NCI-H2107 (cell line): Measurements from ENCODE around the gene STRC.
"Not testable (repeated sequence)": the region's sequence is repeated elsewhere in the genome, so short reads cannot be mapped to it uniquely, and the experiment has no call there.

ENCODE experiments used
- DNase-seq: peaks from one replicate; lab custom pipeline; 2025; lab: John Stamatoyannopoulos, UW

STRC gene

GRCh38 chr15:43618700-43619099 is at the start of gene STRC:
TSS of gene STRC (minus strand) at chr15:43618800. CDS start at chr15:43618722, 78 bp downstream.
- DNase-seq, result not testable (repeated sequence)

DNA sequence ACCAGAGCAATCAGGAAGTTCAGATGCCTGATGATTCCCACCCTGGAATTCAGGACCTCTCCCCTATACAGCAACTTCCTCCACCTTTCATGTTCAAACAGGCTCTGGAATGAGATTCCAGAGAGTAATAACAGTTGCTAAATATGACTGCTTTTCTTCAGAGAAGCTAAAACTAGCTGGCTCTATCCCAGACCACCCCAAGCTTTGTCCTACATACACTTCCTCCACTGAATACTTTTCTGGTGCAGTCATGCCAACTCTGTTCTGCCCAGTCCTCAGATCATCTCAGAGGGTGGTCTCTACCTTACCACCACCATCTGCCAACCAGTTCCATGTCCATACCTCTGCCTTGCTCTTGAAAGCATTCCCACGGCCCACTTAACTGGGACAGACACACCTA is 47.6 kb upstream of the STRC start:
- not testable (repeated sequence) for DNase-seq

- not testable (repeated sequence) for DNase-seq
Observed at GRCh38 chr15:43663333-43663732, 44.7 kb upstream of the STRC start.

GRCh38 chr15:43662293-43662692 is 43.7 kb upstream of the STRC start:
- DNase-seq, result not testable (repeated sequence)

GRCh38 chr15:43659727-43660126 is 41.1 kb upstream of the STRC start:
- DNase-seq, result not testable (repeated sequence)

- not testable (repeated sequence) for DNase-seq
Observed at GRCh38 chr15:43649430-43649926, 30.9 kb upstream of the STRC start.

DNA sequence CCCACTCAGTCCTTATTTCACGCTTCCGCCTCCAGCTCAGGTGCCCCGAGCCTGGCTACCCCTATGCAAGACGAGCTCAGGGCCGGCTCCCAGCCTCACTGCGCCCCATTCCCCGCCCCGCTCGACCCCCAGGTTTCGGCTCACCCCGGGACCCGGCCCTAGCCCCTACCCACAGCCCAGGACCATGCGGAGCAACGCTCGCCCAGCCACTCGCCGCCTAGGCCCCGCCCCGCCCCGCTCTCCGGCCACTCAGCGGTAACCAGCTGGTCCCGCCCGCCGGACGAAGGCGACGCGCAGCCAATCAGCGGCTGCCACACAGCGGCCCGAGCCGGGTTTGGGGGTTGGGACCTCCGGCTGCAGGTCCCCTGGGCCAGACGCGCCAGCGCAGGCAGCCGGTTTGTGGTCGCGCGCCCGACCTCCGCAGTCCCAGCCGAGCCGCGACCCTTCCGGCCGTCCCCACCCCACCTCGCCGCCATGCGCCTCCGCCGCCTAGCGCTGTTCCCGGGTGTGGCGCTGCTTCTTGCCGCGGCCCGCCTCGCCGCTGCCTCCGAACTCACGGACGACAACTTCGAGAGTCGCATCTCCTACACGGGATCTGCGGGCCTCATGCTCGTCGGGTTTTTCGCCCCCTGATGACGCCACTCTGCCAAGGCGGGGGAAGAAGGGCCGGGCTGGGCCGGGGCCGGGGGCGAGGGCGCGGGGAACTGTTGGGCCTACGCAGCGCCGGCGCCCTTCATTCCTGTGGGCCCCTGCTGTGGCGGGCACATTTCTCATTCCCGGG is 30.2 kb upstream of the STRC start, which contains the start of gene CATSPER2:
Gene CATSPER2, minus strand, starts transcription at position 196 of the 781 bp plus-strand sequence. CDS start 783 bp downstream, outside the sequence.
- DNase-seq, result no peak

DNA sequence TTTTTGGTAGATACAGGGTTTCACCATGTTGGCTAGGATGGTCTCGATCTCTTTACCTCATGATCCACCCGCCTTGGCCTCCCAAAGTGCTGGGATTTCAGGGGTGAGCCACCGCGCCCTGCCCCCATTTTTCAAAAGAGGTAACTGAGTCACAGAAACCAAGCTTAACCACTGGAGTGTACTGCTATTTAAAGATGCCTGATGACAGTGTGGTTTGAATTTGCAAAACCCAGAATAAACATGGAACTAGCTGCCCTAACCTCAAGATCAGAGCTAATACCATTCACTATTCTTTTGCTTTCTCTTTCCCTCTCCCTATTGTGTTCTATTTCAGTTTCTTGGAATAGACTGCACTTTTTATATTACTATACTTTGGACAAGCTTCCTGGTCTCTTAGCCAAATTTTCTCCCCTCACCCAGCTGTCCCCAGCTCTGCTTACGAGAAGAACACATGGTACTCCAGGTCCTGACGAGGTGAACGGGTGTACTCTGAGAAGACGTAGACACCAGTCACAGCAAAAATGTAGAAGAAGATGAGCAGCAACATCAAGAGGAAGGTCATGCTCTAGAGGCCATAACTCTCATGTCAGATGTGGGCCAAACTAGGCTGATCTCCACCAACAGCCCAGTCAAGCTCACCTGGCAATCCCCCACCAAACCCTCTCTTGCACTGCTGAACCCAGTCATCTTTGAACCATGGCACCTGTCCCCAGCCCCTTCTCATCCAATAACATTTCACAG is 20.0 kb upstream of the STRC start:
- not testable (repeated sequence) for DNase-seq

DNA sequence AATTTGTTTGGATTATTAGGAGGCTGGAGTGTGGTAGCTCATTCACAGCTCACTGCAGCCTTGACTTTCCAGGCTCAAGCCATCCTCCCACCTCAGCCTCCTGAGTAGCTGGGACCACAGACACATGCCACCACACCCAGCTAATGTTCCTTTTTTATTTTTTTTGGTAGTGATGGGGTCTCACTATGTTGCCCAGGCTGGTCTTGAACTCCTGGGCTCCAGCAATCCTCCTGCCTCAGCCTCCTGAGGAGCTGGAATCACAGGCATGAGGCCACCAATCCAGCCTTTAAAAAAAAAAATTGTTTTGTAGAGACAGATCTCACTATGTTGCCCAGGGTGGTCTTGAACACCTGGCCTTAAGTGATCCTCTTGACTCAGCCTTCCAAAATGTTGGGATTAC is 8.3 kb upstream of the STRC start:
- not testable (repeated sequence) for DNase-seq

DNA sequence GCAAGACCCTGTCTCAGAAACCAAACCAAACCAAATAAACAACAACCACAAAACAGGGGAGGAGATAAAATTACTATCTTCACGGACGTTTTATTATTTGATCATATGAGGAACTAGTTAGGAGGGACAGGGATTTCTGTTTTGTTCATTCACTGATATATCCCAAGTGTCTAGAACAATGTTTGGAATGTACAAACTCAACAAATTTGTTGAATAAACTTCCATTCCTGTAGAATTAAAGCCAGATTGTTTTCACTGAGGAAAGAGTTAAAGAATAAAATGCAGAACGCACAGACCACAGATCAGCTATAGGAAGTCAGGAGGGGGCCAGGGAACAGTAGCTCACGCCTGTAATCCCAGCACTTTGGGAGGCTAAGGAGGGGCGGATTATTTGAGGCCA is 6.5 kb upstream of the STRC start:
- no peak for DNase-seq

DNA sequence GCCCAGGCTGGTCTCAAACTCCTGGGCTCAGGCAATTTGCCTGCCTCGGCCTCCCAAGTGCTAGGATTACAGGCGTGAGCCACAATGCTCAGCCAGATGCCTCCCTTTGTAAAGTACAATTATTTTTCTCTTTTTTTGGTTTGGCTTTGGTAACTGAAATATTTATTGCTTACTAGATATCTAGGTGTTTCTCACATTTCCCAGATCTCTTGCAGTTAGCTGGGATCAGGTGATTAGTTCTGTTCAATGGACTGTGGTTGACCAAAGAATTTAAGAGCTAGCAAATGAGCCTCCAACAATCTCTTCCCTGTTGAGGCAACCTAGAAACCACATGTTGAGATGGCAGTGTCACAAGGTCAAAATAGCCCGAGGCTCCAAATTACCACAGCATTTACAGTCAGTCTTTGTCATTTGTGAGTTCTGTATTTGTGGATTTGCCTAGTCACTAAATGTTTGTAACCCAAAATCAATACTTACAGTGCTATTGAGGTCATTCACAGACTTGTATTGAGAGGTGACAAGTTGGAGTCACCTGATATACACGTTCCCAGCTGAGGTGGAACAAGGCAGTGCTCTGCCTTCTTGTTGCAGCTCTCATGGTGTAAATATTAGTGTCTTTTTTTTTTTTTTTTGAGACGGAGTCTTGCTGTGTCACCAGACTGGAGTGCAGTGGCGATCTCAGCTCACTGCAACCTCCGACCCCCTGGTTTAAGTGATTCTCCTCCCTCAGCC is 3.6 kb upstream of the STRC start:
- DNase-seq, result not testable (repeated sequence)

- not testable (repeated sequence) for DNase-seq
Observed at GRCh38 chr15:43617750-43618149, 850 bp downstream of the STRC start.

GRCh38 chr15:43602233-43602632 is 16.4 kb downstream of the STRC start:
- not testable (repeated sequence) for DNase-seq

DNA sequence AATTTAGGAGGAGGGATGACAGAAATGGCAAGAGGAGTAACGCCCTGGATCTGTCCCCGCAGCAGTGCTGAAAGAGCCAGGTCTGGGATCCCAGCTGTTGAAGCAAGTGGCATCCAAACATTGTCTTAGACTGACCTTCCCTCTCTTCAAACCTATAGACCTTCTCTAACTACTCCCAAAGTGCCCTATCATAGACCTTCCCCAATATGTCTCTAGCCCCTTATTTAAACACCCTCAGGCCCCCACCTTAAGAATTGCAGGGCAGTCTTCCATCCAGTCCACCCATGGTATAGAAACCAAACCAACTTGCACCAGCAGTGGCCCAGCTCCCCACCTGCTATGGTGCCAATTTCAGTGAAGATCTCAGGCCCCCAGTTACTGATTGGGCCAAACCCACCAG is 18.4 kb downstream of the STRC start:
- not testable (repeated sequence) for DNase-seq

DNA sequence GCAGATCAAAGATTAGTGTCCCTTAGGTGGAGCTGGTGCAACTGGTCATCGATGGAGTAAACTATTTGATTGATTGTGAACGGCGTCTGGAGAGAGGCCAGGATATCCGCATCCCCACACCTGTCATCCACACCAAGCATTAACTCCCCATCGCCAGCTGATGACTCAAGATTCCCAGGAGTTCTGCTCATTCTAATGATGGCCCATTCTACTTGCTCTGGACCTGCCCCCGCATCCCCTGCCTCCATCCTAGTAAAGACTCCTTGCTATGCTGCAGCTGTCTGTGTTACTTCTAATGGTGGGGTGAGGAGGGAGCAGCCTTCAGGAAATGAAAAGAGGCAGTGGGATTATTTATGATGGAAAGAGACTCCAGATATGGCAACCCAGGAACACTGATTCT is 19.5 kb downstream of the STRC start:
- not testable (repeated sequence) for DNase-seq

DNA sequence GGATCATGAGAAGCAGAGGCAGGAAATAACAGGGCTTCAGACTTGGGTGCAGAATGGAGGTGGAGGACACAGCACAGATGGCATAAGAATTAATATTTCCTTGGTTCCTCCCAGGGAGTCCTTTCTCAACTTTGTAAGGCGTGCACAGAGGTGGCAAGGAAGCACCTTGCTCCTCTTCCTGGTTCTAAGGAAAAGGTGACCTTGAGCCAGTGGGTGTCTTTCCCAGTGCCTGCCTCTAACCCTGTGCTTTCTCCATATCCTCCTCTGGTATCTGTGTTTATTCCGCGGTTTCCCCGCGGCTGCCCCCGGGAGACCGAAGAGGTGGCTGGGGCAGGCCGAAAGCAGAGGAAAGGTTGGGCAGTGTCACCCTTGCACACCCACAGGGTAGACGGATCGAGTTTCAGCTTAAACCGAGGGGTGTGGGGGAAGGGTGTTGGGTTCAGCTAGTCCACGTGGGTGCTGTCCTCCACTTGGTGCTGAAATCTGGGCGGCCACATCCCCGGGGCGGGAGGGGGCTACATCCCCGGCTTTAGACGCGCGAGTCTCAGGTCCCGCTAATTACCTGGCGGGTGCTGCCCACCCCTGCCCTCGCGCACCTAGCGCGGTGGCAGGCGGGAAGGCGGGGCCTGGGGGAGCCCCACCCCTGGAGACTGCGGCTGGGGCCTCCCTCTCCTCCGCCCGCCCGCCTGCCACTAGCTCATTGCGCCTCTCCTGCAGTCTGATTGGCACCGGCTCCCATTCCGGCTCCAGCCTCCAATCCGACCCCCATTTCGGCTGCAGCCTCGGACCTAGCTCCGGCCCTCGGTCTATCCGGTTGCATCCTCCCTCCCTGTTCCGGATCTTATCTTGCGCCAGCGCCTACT is 25.0 kb downstream of the STRC start, which contains the start of gene CKMT1B:
Gene CKMT1B, plus strand, starts transcription at position 700 of the 863 bp plus-strand sequence. CDS start 192 bp downstream, outside the sequence.
- not testable (repeated sequence) for DNase-seq

- not testable (repeated sequence) for DNase-seq
Observed at GRCh38 chr15:43592841-43593240, 25.8 kb downstream of the STRC start.

DNA sequence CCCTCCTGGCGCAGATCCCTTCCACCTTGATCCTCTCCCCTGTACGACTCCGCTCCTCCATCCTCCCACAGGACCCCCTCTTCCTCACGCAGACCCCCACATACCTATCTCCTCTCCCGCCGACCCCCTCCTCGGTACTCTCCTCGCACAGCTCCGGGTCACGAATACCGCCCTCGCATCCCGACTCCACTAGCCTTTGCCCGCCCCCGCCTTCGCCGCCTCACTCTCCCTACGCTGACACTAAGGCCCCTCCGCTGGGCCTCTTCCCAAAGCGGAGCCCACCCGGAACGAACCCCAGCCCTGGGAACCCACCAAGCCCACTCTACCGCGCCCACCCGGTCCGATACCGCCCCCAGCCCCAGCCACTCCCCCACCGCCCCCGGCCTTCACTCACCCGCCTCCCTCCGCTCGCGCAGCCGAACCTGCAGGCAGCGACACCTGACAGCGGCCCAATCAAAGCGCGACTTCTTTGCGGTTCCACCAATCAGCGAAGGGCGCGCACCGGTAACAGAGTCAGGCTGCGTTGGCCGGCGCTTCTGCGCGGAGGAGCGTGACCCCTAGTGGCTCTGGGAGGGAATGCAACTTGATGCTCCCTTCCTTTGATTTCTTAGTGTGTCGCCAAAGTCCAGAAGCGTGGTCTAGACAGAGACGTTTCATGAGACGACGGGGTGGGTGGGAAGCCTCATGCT is 28.7 kb downstream of the STRC start, which contains the start of gene PPIP5K1:
Gene PPIP5K1, minus strand, starts transcription at position 431 of the 689 bp plus-strand sequence. CDS start 5,704 bp downstream, outside the sequence.
- not testable (repeated sequence) for DNase-seq

DNA sequence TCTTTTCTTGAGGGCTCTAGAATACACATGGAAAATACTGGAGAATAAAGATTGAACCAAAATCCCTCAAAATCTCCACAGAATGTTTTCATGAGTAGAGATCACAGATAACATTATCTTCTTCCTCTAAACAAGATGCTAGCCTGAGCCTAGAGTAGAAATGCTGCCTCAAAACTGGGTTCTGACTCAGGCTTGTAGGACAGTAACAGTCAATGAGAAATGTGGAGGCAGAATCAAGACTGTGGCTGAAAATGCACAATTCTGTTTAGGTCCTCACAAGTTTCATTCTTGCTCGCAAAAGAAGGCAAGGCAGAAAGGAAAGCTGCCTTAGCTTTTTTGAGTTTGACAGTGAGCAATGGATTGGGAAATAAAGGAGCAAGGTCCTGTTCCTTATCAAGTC is 44.0 kb downstream of the STRC start:
- DNase-seq, result not testable (repeated sequence)

DNA sequence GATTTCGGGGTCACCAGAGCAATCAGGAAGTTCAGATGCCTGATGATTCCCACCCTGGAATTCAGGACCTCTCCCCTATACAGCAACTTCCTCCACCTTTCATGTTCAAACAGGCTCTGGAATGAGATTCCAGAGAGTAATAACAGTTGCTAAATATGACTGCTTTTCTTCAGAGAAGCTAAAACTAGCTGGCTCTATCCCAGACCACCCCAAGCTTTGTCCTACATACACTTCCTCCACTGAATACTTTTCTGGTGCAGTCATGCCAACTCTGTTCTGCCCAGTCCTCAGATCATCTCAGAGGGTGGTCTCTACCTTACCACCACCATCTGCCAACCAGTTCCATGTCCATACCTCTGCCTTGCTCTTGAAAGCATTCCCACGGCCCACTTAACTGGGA is 52.0 kb downstream of the STRC start:
- DNase-seq, result not testable (repeated sequence)
